Gastroesophageal sphincter (tissue), 3 donors: ENCODE data around the gene SGCD.

Experiments used
- POLR2A ChIP-seq, 2 donors: fragments of 450-650 bp; IDR thresholded peaks; one replicate each; pipeline ENCODE4 v1.6.1; 2017; ENCODE audit warnings: antibody characterized with exemption in 2 of 2, mild to moderate bottlenecking in 2 of 2, moderate library complexity in 1 of 2
- POLR2AphosphoS5 ChIP-seq: sonication (generic); formaldehyde crosslinking; IDR thresholded peaks from one replicate; pipeline ENCODE4 v1.6.1; 2017; ENCODE audit warnings: antibody characterized with exemption
- TF ChIP-seq, protein P1 (sequence below), 4 experiments: fragments of 200-600 bp in 2 of 4; fragments of 450-650 bp in 2 of 4; sonication (generic) in 1 of 4; IDR thresholded peaks; one replicate each; pipeline ENCODE4 v1.5.1; 2017 to 2019; ENCODE audit warnings: antibody characterized with exemption in 4 of 4, mild to moderate bottlenecking in 2 of 4, moderate library complexity in 2 of 4

DNA sequence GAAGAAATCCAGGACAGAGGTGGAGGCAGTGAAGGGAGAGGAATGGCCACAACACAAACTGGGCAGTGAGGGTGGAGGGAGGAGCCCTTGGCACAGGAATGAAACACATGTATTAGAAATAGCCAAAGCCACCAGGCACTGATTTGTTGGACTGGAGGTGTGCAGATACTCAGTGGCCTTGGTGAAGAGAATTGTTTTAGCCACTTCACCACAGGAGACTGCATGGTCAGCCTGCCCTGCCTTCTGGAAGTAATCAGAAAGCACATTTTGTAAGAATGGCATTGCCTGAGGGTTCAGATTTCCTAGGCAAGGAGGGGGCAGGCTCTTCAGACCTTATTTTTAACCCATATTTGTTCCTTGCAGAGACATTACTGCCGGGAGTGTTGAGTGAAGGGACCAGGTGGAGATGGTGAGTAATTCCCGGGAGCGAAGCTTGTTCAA, 2.2 kb downstream of the SGCD start:
- TF ChIP-seq, protein P1, sequence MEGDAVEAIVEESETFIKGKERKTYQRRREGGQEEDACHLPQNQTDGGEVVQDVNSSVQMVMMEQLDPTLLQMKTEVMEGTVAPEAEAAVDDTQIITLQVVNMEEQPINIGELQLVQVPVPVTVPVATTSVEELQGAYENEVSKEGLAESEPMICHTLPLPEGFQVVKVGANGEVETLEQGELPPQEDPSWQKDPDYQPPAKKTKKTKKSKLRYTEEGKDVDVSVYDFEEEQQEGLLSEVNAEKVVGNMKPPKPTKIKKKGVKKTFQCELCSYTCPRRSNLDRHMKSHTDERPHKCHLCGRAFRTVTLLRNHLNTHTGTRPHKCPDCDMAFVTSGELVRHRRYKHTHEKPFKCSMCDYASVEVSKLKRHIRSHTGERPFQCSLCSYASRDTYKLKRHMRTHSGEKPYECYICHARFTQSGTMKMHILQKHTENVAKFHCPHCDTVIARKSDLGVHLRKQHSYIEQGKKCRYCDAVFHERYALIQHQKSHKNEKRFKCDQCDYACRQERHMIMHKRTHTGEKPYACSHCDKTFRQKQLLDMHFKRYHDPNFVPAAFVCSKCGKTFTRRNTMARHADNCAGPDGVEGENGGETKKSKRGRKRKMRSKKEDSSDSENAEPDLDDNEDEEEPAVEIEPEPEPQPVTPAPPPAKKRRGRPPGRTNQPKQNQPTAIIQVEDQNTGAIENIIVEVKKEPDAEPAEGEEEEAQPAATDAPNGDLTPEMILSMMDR (IDR thresholded peaks at IDR 0.05) = no peak
- TF ChIP-seq POLR2AphosphoS5 = no peak
- TF ChIP-seq POLR2A (IDR thresholded peaks at IDR 0.05) = no peak
